Esophagus muscularis mucosa (tissue), 4 donors: ENCODE data around the gene NR2C2AP. TPM values are rescaled to one million over a fixed set of nuclear protein-coding genes. Genes with fewer than 3 reads are reported as not detected.

Source experiments
- DNase-seq: peaks from one replicate; pipeline ENCODE4 v3.0.0-alpha.2; 2017; ENCODE audit errors: extremely low spot score
- H3K27ac ChIP-seq, 4 donors: fragments of 200-600 bp; sonication (generic); replicated peaks in 1 of 4; 1 replicate in 3 of 4; 2 replicates in 1 of 4; pipeline ENCODE4 v1.5.1; 2016 to 2019; ENCODE audit warnings: mild to moderate bottlenecking in 1 of 4
- H3K27me3 ChIP-seq, 4 donors: fragments of 200-600 bp; sonication (generic); one replicate each; pipeline versions ENCODE4 v1.5.1 to v1.6.0; 2016 to 2019
- H3K36me3 ChIP-seq, 4 donors: fragments of 200-600 bp; sonication (generic); one replicate each; pipeline ENCODE4 v1.5.1; 2016 to 2019
- H3K4me1 ChIP-seq, 4 donors: fragments of 200-600 bp; sonication (generic); one replicate each; pipeline ENCODE4 v1.5.1; 2016 to 2019
- H3K4me3 ChIP-seq, 4 donors: fragments of 200-600 bp; sonication (generic); 1 replicate in 2 of 4; 2 replicates in 2 of 4; pipeline ENCODE4 v1.5.1; 2016 to 2019; ENCODE audit warnings: mild to moderate bottlenecking in 4 of 4, moderate library complexity in 1 of 4
- H3K9me3 ChIP-seq, 4 donors: fragments of 200-600 bp; sonication (generic); 1 replicate in 3 of 4; 2 replicates in 1 of 4; pipeline ENCODE4 v1.5.1; 2016 to 2019
- CTCF ChIP-seq, 3 experiments: fragments of 200-600 bp in 2 of 3; fragments of 450-650 bp in 1 of 3; sonication (generic) in 2 of 3; IDR thresholded peaks; one replicate each; pipeline ENCODE4 v1.5.1; 2017 to 2019; ENCODE audit warnings: antibody characterized with exemption in 3 of 3, mild to moderate bottlenecking in 2 of 3, moderate library complexity in 1 of 3
- EP300 ChIP-seq: sonication (generic); formaldehyde crosslinking; IDR thresholded peaks from one replicate; pipeline ENCODE4 v1.6.1; 2017; ENCODE audit warnings: antibody characterized with exemption
- POLR2A ChIP-seq: fragments of 450-650 bp; IDR thresholded peaks from one replicate; pipeline ENCODE4 v1.6.1; 2017; ENCODE audit warnings: antibody characterized with exemption, moderate library complexity, mild to moderate bottlenecking, low read depth
- POLR2AphosphoS5 ChIP-seq, 2 donors: sonication (generic); formaldehyde crosslinking; IDR thresholded peaks; one replicate each; pipeline ENCODE4 v1.6.1; 2017; ENCODE audit warnings: antibody characterized with exemption in 2 of 2
- WGBS: methylation state at CpG from one replicate; pipeline ENCODE4 v1.1.5; 2018; 5-methylcytosine and 5-hydroxymethylcytosine counted together
- intact Hi-C: fragments of 100-400 bp; cut with DNase I; formaldehyde crosslinking; loops from one replicate; pipeline ENCODE4 v1.15.1; 2023
- total RNA-seq, 4 donors: library from RNA; depleted of rRNA; stranded (reverse); fragments of >200 nt; gene quantifications; one replicate each; pipeline versions ENCODE4 v1.1.0 to v1.2.1, GENCODE V29; 2016

Gene NR2C2AP, protein sequence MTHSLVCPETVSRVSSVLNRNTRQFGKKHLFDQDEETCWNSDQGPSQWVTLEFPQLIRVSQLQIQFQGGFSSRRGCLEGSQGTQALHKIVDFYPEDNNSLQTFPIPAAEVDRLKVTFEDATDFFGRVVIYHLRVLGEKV
- 10 to 100 TPM in 3 of 4 donors, 1 to 10 TPM in 1; 10.0 to 18.0 (median 16.5) TPM for total RNA-seq

GRCh38 chr19:19203012-19203856 lies at the start of gene NR2C2AP:
Gene NR2C2AP (minus strand): TSS chr19:19203414. CDS start chr19:19203060, 354 bp downstream.
- DNase-seq, result peak; percentile 98
- Histone ChIP-seq H3K36me3 (peaks cover 6 to 35% (median 27%) of the 10 kb centered on the region in 4 donors), H3K27ac (peak within 1 kb of the TSS; percentile 74 to 86 (median 78)), H3K9me3 (no peaks in the 10 kb centered on the region), H3K4me1 (peaks cover 8 to 21% (median 16%) of the 10 kb centered on the region in 4 donors), H3K4me3 (peak within 1 kb of the TSS; percentile 61 to 79 (median 70)), H3K27me3 (peaks cover 0 to 23% (median 0%) of the 10 kb centered on the region in 4 donors)
- intact Hi-C loops, result no loop called here
- WGBS, result 7% methylated on average over 46 of the region's 60 CpGs
- TF ChIP-seq POLR2A (no peak), POLR2AphosphoS5 (IDR thresholded peaks at IDR 0.05) (peak; percentile 61 to 87)

DNA sequence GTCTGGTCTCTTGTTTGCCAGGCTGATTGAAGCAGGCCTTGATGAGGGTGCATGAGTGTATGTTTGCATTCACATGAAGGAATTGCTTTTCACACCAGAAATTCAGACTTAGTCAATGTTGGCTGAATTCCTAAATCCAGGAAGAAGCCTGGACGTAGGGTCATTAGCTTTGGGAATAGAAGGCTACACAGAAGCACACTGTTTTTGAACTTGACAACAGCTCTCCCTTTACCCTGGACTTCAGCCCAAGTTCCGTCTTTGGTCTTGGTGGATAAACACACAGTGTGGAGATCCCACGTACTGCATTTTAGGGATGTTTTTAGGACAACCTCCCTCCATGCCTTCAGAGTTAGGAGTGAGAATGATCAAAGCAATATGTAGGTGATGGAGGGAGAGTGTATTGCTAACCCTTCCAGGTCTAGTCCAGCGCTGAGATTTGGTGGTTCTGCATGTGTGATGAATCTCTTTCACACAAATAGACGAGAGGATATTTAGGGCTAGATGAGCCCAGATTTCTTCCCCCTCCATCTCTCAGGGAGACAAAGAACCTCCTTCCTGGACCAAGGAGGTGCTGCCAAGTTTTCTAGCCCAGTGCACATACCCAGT lies 47.1 kb upstream of the NR2C2AP start:
- H3K27ac ChIP-seq, result no peak overlapping the region
- no peaks in the 10 kb centered on the region for H3K9me3 ChIP-seq
- 39% methylated on average over 5 of the region's 5 CpGs for WGBS
- H3K27me3 ChIP-seq, result peaks cover 0 to 62% (median 3%) of the 10 kb centered on the region in 4 donors
- H3K36me3 ChIP-seq, result no peaks in the 10 kb centered on the region
- no peak for DNase-seq
- no peaks in the 10 kb centered on the region for H3K4me1 ChIP-seq
- TF ChIP-seq POLR2A (no peak), EP300 (no peak), CTCF (IDR thresholded peaks at IDR 0.05) (no peak), POLR2AphosphoS5 (IDR thresholded peaks at IDR 0.05) (no peak)
- no peak overlapping the region for H3K4me3 ChIP-seq
- intact Hi-C loops, result no loop called here

DNA sequence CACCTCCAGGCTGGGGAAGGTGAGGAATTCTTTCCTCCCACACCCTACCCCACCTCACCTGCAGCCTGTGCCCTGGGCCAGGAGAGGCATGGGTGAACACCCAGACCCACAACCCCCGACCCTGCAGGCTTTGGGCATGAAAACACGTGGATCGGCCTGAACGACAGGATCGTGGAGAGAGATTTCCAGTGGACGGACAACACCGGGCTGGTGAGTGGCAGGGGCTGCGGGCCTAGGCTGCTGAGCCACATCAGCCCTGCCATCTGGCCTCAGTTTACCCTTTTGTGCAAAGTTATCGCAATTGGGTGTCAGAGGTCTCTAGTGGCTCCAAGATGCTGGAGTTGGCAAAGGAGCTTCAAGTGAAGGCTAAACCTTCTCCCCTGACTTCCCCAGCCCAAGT lies 37.3 kb upstream of the NR2C2AP start:
- Histone ChIP-seq H3K27ac (no peak overlapping the region), H3K9me3 (peaks cover 0 to 10% (median 7%) of the 10 kb centered on the region in 4 donors), H3K36me3 (no peaks in the 10 kb centered on the region), H3K4me1 (no peaks in the 10 kb centered on the region), H3K27me3 (peaks cover 0 to 53% (median 5%) of the 10 kb centered on the region in 4 donors), H3K4me3 (no peak overlapping the region)
- intact Hi-C loops, result no loop called here
- WGBS, result 88% methylated on average over 8 of the region's 9 CpGs
- TF ChIP-seq POLR2AphosphoS5 (IDR thresholded peaks at IDR 0.05), result no peak
- DNase-seq, result no peak

GRCh38 chr19:19239675-19240074 lies 36.5 kb upstream of the NR2C2AP start:
- H3K36me3 ChIP-seq, result no peaks in the 10 kb centered on the region
- H3K9me3 ChIP-seq, result peaks cover 0 to 18% (median 15%) of the 10 kb centered on the region in 4 donors
- no peak overlapping the region for H3K4me3 ChIP-seq
- no peak overlapping the region for H3K27ac ChIP-seq
- DNase-seq, result no peak
- intact Hi-C loops, result no loop called here
- TF ChIP-seq POLR2AphosphoS5 (IDR thresholded peaks at IDR 0.05) (no peak), CTCF (IDR thresholded peaks at IDR 0.05) (no peak), POLR2A (no peak), EP300 (no peak)
- no peaks in the 10 kb centered on the region for H3K4me1 ChIP-seq
- H3K27me3 ChIP-seq, result peaks cover 0 to 53% (median 5%) of the 10 kb centered on the region in 4 donors

GRCh38 chr19:19238126-19238894 lies 35.1 kb upstream of the NR2C2AP start:
- no peaks in the 10 kb centered on the region for H3K36me3 ChIP-seq
- no peak for TF ChIP-seq POLR2A
- TF ChIP-seq EP300, result no peak
- no peak for TF ChIP-seq CTCF (IDR thresholded peaks at IDR 0.05)
- H3K4me3 ChIP-seq, result no peak overlapping the region
- 80% methylated on average over 6 of the region's 18 CpGs for WGBS
- peaks cover 0 to 32% (median 28%) of the 10 kb centered on the region in 4 donors for H3K9me3 ChIP-seq
- intact Hi-C loops, result no loop called here
- H3K27ac ChIP-seq, result no peak overlapping the region
- DNase-seq, result no peak
- H3K27me3 ChIP-seq, result peaks cover 0 to 49% (median 5%) of the 10 kb centered on the region in 4 donors
- H3K4me1 ChIP-seq, result no peaks in the 10 kb centered on the region
